MM.1S (cell line): ENCODE results near the gene PPL.

Experiments
- EZH2 ChIP-seq: fragments of 300-600 bp; sonication (generic); optimal IDR thresholded peaks from 2 replicates; pipeline ENCODE3; 2017; ENCODE audit warnings: low read depth, mild to moderate bottlenecking, antibody characterized with exemption, low read length, mixed read lengths
- EZH2phosphoT487 ChIP-seq: fragments of 300-600 bp; sonication (generic); IDR thresholded peaks from 2 replicates; pipeline ENCODE4 v1.6.1; 2018; ENCODE audit warnings: antibody characterized with exemption, low read length
- TF ChIP-seq, protein P1 (sequence below): fragments of 300-600 bp; sonication (generic); IDR thresholded peaks from 2 replicates; pipeline ENCODE4 v1.5.1; 2016; ENCODE audit warnings: antibody characterized with exemption, low read length, mixed read lengths

DNA sequence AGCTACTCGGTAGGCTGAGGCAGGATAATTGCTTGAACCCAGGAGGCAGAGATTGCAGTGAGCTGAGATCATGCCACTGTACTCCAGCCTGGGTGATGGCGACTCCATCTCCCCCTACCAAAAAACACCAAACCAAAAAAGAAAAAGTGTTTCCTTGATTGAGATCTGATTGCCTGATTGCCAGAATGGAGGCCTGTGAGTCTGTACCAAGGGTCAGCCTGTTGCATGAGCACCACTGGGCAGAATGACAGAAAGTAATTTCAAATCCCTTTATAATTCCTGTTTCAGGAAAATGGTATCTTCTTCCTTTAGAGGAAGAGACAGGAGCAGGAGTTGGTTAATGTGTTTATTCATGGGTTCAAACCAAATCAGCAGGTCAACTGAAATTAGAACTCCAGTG is 81.1 kb downstream of the PPL start:
- TF ChIP-seq, protein P1, sequence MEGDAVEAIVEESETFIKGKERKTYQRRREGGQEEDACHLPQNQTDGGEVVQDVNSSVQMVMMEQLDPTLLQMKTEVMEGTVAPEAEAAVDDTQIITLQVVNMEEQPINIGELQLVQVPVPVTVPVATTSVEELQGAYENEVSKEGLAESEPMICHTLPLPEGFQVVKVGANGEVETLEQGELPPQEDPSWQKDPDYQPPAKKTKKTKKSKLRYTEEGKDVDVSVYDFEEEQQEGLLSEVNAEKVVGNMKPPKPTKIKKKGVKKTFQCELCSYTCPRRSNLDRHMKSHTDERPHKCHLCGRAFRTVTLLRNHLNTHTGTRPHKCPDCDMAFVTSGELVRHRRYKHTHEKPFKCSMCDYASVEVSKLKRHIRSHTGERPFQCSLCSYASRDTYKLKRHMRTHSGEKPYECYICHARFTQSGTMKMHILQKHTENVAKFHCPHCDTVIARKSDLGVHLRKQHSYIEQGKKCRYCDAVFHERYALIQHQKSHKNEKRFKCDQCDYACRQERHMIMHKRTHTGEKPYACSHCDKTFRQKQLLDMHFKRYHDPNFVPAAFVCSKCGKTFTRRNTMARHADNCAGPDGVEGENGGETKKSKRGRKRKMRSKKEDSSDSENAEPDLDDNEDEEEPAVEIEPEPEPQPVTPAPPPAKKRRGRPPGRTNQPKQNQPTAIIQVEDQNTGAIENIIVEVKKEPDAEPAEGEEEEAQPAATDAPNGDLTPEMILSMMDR: no peak
- TF ChIP-seq EZH2 (no peak), EZH2phosphoT487 (no peak)
